GM19467 (cell line): ENCODE measurements around the gene VWF.
A peak's percentile ranks its signal among the peaks of the same experiment; 100 is the strongest.
"Not testable (repeated sequence)": the region's sequence is repeated elsewhere in the genome, so short reads cannot be mapped to it uniquely, and the experiment has no call there.

Experiments used
- ATAC-seq: cut with Tn5 transposase; IDR thresholded peaks from one replicate; pipeline ENCODE4 v1.9.1; 2021; ENCODE audit warnings: mild to moderate bottlenecking, moderate library complexity; ENCODE audit not compliant: unreplicated experiment

VWF gene

DNA sequence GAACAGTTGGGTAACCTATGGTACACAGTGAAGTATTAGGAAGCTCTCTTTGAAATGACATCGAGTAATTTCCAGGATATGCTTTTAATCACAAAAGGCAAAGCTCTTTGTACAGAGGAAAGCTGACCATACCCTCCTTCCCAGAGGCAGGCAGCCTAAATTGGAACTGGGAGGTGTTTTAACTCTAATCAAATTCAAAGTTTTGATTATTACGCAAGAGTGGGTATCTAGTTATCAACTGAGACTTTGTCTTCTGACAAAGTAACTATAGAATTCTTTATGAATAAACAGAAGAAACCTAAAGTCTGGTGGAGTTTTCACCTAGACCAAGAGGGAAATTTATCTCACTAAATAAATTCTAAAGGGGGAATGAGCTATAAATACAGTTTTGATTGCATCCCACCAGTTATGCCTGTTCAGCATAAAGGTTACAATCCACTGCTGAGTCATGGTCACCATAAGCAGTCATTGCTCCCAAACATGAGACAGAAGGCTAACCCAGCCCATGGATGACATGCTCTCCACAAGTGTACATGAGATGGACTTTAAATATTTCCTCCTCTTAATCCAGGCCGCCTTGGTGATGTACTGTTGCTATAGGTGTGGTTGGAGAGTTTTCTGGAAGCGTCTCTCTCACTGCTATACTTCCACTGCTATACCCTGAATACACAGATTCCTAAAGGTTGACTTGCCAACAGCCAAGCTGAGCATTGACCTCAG, 113.7 kb downstream of the VWF start:
- ATAC-seq: not testable (repeated sequence)

DNA sequence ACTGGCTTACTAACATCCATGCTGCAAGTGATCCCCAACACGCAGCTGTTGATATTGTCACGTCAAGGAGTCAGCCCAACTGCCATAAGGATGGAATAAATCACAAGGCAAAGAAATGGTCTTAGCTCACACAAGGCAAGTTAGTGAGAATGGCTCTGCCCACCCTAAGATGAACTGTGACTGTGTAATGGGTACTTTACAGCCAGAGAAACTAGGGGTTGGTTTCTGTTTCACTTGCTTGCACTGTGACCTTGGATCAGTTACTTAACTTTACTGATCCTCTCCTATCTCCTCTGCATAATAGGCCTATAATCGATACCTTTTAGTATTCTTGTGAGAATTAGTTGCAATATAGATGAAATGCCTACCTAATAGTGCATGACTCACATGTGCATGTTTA, 127.2 kb downstream of the VWF start:
- no peak for ATAC-seq

DNA sequence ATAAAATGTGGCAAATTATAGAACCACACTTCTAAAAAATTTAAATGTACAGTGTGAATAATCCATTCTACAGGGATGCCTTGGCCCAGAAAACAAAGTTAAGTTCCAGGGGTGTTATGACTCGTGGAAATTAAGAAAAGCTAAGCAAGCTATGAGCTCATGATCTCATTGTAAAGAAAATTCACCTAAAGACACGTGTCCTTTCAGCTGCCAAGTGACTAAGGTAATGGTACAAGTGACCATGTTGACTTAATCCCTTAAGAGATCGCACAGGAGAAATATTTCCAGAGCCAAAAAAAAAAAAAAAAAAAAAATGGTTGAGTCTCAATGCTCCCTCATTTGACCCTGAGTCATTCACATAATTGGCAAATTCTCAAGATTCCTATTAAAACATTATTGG, 128.0 kb downstream of the VWF start:
- no peak for ATAC-seq

DNA sequence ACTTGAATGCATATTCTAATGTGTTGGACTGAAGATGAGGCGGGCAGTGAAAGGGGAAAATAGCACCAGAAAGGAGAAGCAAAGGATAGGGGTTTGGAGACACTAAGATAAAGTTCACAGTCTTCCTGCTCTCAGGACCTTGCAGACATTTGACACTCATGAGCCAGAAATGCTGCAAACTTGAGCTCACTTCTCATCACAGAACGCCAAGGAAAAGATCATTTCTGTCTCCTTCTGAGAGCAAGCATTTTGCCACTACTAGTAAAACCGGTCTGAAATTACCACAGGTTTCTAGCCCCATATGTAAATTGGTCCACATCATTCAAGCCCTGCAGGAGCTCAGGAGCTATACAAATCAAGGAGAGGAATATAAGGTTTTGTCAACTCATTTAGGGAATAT, 134.8 kb downstream of the VWF start:
- no peak for ATAC-seq

DNA sequence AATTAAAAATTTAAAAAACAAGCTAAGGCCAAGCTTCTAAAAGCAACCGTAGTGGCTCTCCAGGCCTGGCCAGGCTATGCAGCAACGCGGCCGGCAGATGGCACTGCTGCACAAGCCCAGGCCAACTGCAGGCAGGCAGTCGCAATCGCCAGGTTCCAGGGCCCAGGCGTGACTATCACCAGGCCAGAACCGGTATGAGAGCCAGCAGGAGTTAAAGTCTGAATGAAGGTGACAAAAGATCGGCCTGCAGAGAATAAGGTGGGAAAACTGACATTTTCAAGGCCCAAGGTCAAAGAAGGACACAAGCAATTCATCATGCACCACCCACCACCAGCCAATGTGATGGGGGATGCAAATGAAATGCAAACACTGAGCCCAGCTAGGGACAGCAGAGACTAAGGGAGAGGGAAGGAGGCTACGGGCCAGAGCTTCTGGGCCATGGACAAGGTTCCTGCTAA, 135.8 kb downstream of the VWF start:
- peak; percentile 73 for ATAC-seq

DNA sequence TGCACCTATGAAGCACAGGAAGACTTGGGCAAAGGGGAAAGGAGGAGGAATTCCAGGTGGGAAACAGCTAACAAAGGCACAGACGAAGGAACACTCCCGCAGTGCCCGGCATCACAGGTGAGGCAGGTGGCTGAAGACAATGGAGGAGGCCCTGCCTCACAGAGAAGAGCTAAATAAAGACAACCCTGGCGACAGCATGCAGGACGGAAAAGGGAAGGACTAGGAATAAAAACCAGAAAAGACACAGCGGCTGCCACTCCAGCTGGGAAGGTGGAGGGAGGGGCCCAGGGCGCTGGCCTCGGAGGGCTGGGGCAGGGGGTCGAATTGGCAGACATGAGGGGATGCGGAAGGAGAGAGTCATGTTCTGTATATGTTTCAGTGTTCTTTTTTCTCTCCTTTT, 136.4 kb downstream of the VWF start:
- no peak for ATAC-seq

DNA sequence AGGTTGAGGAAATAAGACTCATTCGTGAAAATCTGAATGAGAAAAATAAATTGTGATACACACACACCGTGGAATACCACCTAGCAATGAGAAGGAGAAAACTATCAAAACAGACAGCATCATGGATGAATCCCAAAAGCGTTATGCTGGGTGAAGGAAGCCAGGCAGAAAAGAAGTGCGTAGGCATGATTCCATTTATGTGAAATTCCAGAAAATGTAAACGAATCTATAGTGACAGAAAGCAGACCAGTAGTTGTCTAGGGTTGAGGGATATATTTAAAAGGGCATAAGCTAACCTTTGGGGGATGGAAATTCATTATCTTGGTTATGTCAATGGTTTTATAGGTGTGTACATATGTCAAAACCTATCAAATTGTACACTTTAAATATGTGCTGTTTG, 136.9 kb downstream of the VWF start:
- no peak for ATAC-seq

DNA sequence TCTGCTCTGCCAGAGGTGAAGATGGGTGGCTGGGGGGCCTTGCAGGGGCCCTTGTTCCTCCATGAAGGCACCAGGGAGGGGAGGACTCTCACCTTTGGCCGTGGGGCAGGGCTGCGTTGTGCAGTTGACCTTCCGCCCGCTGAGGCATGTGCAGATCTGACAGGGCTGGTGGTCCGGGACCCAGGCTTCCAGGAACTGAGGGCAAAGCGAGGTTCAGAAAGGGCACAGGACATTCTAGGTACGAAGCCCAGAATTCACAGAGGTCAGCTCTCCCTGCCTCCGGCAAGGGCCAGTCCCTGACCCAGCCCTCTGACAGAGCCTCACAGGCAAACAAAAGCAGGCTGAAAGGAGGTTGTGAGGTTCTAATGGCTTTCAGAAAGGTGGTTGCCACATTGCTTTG, 139.0 kb downstream of the VWF start:
- ATAC-seq: no peak

DNA sequence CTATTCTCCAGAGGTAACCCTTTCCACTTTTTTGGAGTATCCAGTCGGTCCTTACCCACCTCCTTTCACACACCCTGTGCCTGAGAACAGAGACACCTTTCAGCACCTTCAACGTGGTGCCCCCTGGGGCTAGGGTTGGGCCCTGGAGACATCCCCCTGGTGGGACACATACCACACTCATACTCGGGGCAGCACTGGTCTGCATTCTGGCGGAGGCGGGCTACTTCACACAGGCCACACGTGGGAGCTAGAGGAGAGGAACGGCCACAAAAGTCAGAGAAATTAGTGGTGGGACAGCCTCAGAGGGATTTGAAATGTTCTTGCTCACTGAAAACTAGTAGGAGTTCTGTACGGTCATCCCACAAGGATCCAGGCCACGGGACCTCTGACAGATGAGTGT, 139.6 kb downstream of the VWF start:
- no peak for ATAC-seq

DNA sequence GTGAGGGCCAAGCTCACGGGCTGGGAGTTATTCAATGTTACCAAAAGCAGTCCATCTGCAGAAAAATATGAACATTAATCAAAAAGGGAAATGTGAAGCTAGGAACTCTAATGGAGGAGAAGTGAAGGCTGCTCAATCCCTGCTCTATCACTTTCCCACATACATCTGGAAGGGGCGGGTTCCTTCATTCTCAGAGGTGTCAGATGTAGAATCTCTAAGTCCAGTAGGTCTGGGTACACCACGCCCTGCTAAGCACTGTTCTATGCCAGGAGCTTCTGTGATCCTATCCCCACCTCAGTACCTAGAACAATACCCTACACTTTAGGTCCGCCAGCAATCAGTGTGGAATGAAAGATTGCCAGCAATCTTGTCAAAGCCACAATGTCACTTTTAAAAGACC, 142.4 kb downstream of the VWF start:
- no peak for ATAC-seq

DNA sequence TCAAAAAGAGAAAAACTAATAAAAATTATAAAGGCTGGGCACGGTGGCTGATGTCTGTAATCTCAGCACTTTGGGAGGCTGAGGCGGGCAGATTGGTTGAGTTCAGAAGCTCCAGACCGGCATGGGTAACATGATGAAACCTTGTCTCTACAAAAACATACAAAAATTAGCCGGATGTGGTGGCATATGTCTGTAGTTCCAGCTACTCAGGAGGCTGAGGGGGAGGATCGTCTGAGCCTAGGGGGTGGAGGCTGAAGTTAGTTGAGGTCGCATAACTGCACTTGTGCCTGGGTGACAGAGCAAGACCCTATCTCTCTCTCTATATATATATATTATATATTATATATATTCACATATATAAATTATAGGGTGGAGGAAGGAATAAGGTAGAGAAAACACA, 146.9 kb downstream of the VWF start:
- no peak for ATAC-seq

DNA sequence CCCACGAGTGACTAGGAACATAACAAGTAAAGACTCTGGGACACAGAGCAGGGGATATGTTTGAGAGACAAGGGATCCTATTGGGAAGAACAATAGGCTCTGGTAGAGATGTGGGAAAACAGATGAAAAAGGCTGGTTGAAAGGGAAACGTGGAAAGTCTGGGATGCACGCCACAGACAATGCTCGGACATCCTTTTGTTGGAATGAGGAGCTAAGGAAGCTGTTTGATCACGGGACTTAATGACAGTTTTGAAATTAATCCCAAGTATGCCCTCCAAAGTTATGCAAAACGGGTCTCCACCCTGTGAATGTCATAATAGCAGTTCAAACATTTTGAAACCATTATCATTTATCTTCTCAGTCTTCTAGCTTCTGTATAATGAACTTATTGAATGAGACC, 147.8 kb downstream of the VWF start:
- no peak for ATAC-seq

DNA sequence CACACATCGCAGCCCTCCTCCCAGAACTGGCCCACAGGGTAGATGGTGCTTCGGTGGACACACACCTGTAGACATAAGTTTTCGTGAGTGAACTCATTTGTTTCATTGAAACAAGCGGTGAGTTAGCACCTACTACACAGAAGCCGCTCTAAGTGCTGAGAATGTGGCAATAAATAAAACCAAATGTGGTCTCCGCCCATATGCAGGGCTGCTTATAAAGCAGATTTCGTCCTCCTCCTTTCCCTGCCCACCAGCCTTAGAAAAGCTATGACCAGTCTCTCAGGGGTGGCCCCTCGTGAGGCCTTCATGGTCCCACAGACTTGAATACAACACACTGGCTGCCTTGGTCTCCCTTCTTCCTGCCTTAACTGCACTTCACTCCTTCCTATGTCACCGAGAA, 148.3 kb downstream of the VWF start:
- no peak for ATAC-seq

DNA sequence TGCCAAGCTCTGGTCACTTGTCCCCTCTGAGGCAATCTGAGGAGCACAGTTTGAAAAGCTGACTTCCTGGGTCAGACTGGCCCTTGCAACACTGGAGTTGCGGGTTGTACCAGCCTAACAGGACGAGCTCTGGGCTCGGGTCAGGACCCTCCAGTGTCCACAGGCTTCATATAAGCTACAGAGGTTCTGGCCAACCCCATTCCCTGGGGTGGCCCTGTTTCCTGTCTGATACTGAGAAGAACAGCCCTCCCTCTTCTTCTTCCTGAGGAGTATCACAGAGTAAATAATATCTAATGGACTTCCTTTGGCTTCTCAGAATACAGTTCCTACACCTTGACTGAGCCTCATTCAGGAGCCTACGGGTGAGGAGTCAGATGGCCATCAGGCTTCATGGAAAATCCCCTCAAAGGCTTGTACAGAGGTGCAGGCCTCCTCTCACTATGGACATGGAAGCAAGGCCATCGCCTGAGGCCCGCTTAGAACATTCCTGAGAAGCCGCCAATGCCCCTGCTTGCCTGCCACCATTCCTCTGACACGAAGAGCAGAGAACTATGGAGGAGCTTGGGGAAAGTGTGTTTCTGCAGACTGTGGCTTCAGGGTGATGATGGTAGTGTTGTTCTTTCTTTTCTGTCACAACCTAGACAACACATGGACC, 150.9 kb downstream of the VWF start:
- no peak for ATAC-seq

DNA sequence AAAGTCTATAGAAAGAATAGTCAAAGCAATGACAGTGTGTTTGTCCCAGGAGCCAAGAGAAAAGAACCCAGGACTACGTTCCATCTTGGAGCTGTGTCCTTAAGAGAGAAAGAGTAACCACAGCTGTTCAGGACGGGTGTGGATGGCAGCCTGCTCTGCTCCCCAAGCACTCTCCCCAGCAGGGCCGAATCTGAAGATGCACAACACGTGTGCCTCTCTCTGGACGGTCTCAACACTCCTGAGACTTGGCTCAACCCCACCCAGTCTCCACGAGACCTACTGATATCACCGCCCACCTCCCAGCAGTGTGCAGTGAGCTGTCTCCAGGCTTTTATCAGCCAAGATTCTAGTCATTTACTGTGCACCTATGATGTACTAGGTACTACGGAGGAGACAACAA, 152.1 kb downstream of the VWF start:
- no peak for ATAC-seq

DNA sequence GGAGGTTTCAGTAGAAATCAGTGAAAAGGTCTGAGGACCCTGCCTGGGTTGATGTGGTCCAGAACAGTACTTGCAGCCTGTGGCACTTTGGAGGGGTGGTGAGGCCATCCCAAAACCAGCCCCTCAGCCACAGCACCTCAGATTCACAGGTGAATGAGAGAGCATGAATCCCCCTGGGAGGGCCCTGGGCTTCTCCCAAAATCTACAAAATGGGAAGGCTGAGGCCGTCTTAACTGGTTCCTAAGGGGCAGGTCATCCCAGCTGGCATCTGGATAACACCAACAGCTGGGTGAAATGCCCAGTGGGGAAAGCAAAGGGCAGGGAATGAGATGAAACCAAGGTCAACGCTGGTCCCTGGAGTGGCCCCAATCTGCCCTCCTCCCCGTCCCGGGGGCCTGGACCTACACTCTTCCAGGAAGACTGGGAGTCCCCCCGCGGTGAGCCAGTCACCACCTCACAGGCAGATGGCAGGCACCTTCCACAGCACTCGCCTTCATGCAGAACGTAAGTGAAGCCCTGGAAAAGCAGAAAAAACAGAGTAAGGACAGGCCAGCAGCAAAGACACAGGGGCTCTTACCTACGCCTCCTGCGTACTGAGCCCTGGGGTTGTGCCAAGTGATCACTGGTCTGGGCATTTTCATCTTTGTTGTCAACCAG, 153.1 kb downstream of the VWF start:
- no peak for ATAC-seq

DNA sequence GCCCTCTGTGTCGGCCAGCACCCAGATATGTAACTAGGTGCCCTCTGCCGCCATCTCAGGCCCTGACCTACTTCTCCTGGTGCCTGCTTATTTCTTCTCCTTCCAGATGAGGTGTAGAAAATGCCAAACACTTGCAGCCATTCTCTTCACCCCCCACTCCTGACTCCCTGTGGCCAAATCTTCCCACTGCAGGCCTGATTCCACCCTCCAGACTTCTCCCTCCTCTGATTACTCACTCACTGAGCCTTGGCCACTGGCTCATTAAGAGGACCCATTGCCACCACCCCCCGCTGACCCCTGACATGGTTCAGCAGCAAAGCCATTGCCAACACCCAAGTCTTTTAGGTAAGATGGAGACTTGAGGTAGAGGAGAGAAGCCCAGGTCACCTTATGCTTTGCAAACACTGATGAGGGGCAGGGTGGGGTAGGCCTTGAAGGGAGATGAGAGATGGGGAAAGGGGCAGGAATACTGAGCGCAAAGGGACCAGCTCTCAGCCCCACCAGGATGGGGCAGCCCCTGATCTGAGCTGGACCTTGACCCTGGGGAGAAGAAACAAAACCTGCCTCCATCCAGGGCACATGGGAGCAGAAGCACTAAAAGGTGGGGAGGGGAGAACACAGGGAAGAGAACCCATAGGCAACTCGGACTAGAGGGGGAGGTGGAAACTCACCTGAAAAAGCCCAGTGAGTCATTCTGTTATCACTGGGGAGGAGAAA, 154.3 kb downstream of the VWF start:
- no peak for ATAC-seq

DNA sequence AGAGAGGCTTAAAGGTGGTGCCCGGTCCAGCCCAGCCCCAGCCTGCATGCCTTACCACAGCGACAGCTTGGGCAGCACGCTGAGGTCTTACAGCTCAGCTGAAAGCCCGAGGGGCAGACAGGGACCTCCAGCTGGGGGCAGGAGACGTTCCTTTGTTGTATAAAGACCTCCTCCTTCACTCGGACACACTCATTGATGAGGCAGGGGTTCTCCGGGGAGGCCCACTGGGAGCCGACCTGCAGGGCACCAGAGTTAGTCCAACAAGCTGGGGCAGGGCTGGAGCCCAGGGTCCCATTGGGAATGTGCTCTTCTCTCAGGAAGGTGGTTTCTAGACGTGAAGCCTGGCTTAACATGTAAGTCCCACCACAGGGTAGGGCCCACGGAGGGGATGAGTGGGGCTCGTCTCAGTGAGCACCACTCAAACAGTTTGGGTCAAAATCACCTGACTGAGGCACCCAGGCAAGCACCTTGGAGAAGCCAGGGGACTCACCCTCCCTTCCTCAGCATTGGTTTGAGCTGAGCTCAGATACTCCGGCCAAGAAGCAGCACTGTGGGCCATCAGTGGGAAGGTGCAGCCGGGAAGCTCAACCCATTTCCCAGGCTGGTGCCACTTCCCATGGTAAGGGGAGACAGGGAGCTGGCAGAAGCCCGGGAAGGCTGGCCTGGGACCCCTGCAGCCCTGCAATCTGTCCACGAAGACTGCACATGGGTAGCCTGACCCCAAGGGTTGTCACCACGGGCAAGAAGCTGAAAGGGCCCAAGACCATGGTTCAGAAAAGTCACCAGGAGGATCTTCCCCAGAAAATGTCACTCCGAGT, 155.1 kb downstream of the VWF start:
- ATAC-seq: no peak

DNA sequence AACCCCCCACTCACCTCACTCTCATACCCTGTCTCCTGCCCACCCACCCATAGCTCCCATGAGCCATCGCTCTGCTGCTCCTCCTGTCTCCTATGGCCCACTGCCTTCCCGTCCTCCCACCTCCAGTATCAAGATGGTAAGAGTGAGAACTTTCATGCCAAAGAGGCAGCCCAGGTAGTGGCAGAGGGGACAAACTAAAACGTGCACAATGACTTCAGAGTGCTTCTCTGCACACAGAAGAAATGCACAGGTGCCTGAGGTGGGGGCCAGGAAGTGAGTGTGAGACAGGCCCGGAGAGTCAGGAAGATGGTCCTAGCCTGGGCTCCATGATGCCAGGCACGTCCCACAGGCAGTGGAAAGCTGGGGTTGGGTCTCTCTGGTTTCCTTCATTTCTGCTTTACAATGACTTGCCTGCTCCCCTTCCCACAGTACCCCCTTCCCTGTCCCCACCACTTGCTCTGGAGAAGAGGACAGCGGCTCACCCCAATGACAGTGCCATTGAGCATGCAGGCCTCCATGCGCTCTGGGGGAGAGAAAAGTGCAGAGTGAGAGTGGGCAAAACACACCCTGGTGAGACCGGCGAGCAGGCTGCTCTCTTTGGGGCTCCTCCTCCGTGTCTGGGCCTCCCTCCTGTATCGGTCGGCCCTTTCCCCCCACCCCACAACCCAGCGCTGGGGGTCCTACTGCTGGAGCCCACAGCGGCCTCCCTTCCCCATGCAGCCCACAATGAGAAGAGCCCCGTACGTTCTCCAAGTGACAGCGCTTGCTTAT, 156.6 kb downstream of the VWF start:
- ATAC-seq: no peak

DNA sequence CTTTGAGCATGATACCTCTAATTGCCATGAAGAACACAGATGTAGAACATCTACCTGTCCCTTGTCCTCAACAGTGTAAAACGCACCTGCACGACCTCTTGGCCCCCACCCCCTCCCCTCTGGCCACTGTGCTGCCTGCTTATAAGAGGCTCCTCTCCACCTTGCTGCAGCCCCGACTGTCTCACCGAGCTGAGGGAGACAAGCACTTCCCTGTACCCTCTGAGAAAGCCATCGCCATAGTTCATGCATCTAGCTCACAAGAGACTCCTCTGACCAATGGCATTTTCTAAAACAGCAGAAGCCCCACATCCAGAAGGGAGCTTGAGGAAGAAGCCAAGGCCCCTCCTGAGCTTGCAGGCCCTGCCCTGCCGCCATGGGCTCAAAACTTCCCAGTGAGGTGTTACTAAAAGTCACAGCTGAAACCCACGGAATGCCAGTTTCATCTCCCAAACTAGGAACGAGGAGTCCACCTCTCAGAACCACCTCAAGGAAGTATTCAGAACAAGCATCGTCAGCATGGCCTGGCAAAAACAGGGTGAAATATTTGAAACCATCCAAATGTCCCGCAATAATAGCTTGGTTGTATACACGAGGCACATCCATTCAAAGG, 157.9 kb downstream of the VWF start:
- no peak for ATAC-seq
